Measurements from ENCODE around the gene TUBA8.

GRCh38 chr22:18077087-18077638, 33.4 kb upstream of the TUBA8 start:
- TF ChIP-seq, protein P1, sequence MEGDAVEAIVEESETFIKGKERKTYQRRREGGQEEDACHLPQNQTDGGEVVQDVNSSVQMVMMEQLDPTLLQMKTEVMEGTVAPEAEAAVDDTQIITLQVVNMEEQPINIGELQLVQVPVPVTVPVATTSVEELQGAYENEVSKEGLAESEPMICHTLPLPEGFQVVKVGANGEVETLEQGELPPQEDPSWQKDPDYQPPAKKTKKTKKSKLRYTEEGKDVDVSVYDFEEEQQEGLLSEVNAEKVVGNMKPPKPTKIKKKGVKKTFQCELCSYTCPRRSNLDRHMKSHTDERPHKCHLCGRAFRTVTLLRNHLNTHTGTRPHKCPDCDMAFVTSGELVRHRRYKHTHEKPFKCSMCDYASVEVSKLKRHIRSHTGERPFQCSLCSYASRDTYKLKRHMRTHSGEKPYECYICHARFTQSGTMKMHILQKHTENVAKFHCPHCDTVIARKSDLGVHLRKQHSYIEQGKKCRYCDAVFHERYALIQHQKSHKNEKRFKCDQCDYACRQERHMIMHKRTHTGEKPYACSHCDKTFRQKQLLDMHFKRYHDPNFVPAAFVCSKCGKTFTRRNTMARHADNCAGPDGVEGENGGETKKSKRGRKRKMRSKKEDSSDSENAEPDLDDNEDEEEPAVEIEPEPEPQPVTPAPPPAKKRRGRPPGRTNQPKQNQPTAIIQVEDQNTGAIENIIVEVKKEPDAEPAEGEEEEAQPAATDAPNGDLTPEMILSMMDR (IDR thresholded peaks at IDR 0.05), result no peak
- TF ChIP-seq TCF7L2 (IDR thresholded peaks at IDR 0.05; ENCODE audit: low read depth, low read length), result no peak
